Activated CD4-positive, alpha-beta T cell treated with anti-CD3 and anti-CD28 coated beads, Interleukin-2, amount 10 ng/mL, durations not matched to agents 7 days and 5 days (primary cell): ENCODE measurements around the gene DNPH1. TPM values are rescaled to one million over a fixed set of nuclear protein-coding genes. Genes with fewer than 3 reads are reported as not detected.

Experiments used
- CTCF ChIA-PET: fragments of 350-600 bp; sonication (Branson Sonifier 250); formaldehyde crosslinking; loops from one replicate; lab custom pipeline; 2021; ENCODE audit warnings: antibody characterized with exemption; lab: Charles Lee
- POLR2A ChIA-PET: fragments of 350-600 bp; sonication (Branson Sonifier 250); formaldehyde crosslinking; loops from one replicate; lab custom pipeline; 2021; ENCODE audit warnings: antibody characterized with exemption; lab: Charles Lee
- DNase-seq: peaks from one replicate; pipeline ENCODE4 v3.0.0-alpha.2; 2020
- H3K27ac Mint-ChIP-seq: one replicate; pipeline ENCODE4 v1.8.0; 2021; ENCODE audit warnings: mild to moderate bottlenecking, moderate library complexity, mixed read lengths
- H3K27me3 Mint-ChIP-seq: one replicate; pipeline ENCODE4 v1.8.0; 2021; ENCODE audit warnings: mixed read lengths
- H3K36me3 Mint-ChIP-seq: one replicate; pipeline ENCODE4 v1.8.0; 2021; ENCODE audit warnings: low read depth, mixed read lengths
- H3K4me1 Mint-ChIP-seq: one replicate; pipeline ENCODE4 v1.8.0; 2021; ENCODE audit warnings: mixed read lengths
- H3K4me3 Mint-ChIP-seq: one replicate; pipeline ENCODE4 v1.8.0; 2021; ENCODE audit warnings: mild to moderate bottlenecking, moderate library complexity, mixed read lengths
- H3K9me3 Mint-ChIP-seq: one replicate; pipeline ENCODE4 v1.8.0; 2021; ENCODE audit warnings: mixed read lengths
- total RNA-seq, 2 experiments: library from RNA; stranded (reverse); gene quantifications; one replicate each; pipeline ENCODE4 v1.2.3, GENCODE V29; 2021

Gene DNPH1
- total RNA-seq, 2 experiments from 2014 or later: 36.7 to 48.6 TPM

GRCh38 chr6:43215066-43215465 lies 14.2 kb downstream of the DNPH1 start:
- no peak overlapping the region for H3K27ac Mint-ChIP-seq
- no peaks in the 10 kb centered on the region for H3K27me3 Mint-ChIP-seq
- H3K36me3 Mint-ChIP-seq: peaks cover 18% of the 10 kb centered on the region
- no peak overlapping the region for H3K4me3 Mint-ChIP-seq
- ChIA-PET POLR2A (no interaction called here), CTCF (interaction anchor here (1.1 kb wide), 1 partner anchor 94 kb away, joined by 4 read pairs; the partner anchor contains the start of gene CRIP3)
- DNase-seq: no peak
- H3K9me3 Mint-ChIP-seq: no peaks in the 10 kb centered on the region
- no peaks in the 10 kb centered on the region for H3K4me1 Mint-ChIP-seq

- ChIA-PET CTCF (interaction anchor here (0.5 to 2.1 kb wide), 2 partner anchors 16 to 36 kb away, joined by 4 to 7 read pairs; partner anchors contain the start of gene DNPH1), POLR2A (no interaction called here)
- no peak overlapping the region for H3K4me3 Mint-ChIP-seq
- H3K36me3 Mint-ChIP-seq: peaks cover 22% of the 10 kb centered on the region
- H3K4me1 Mint-ChIP-seq: no peaks in the 10 kb centered on the region
- H3K9me3 Mint-ChIP-seq: no peaks in the 10 kb centered on the region
- no peak overlapping the region for H3K27ac Mint-ChIP-seq
- no peak for DNase-seq
- H3K27me3 Mint-ChIP-seq: no peaks in the 10 kb centered on the region
Observed at GRCh38 chr6:43213431-43213830, 15.8 kb downstream of the DNPH1 start.

- no peak for DNase-seq
- POLR2A ChIA-PET: no interaction called here
- H3K27ac Mint-ChIP-seq: no peak overlapping the region
- CTCF ChIA-PET: interaction anchor here (1.2 to 2.1 kb wide), 2 partner anchors 10 to 17 kb away, joined by 3 to 7 read pairs; partner anchors contain the start of gene DNPH1
- no peaks in the 10 kb centered on the region for H3K27me3 Mint-ChIP-seq
- H3K9me3 Mint-ChIP-seq: no peaks in the 10 kb centered on the region
- peaks cover 22% of the 10 kb centered on the region for H3K36me3 Mint-ChIP-seq
- H3K4me1 Mint-ChIP-seq: no peaks in the 10 kb centered on the region
- no peak overlapping the region for H3K4me3 Mint-ChIP-seq
Observed at GRCh38 chr6:43211955-43212354, 17.3 kb downstream of the DNPH1 start.

- Mint-ChIP-seq H3K4me1 (no peaks in the 10 kb centered on the region), H3K27ac (no peak overlapping the region), H3K4me3 (no peak overlapping the region), H3K9me3 (no peaks in the 10 kb centered on the region), H3K27me3 (no peaks in the 10 kb centered on the region), H3K36me3 (peaks cover 24% of the 10 kb centered on the region)
- ChIA-PET CTCF (no interaction called here), POLR2A (no interaction called here)
- DNase-seq: no peak
Observed at GRCh38 chr6:43207286-43207685, 22.0 kb downstream of the DNPH1 start.

GRCh38 chr6:43205849-43206248 lies 23.4 kb downstream of the DNPH1 start:
- Mint-ChIP-seq H3K36me3 (peaks cover 22% of the 10 kb centered on the region), H3K4me3 (no peak overlapping the region), H3K27ac (no peak overlapping the region), H3K9me3 (no peaks in the 10 kb centered on the region), H3K4me1 (no peaks in the 10 kb centered on the region), H3K27me3 (no peaks in the 10 kb centered on the region)
- ChIA-PET POLR2A (no interaction called here), CTCF (interaction anchor here (1.2 kb wide), 1 partner anchor 13 kb away, joined by 3 read pairs; no protein-coding TSS in a partner anchor)
- no peak for DNase-seq

GRCh38 chr6:43204271-43205105 lies 24.8 kb downstream of the DNPH1 start:
- no peaks in the 10 kb centered on the region for H3K27me3 Mint-ChIP-seq
- H3K27ac Mint-ChIP-seq: no peak overlapping the region
- ChIA-PET CTCF (interaction anchor here (0.9 to 1.2 kb wide), 2 partner anchors 12 to 25 kb away, joined by 3 read pairs; partner anchors contain the start of gene DNPH1), POLR2A (no interaction called here)
- peaks cover 24% of the 10 kb centered on the region for H3K36me3 Mint-ChIP-seq
- peaks cover 2% of the 10 kb centered on the region for H3K4me1 Mint-ChIP-seq
- H3K9me3 Mint-ChIP-seq: no peaks in the 10 kb centered on the region
- no peak overlapping the region for H3K4me3 Mint-ChIP-seq
- no peak for DNase-seq

GRCh38 chr6:43203718-43204095 lies 25.6 kb downstream of the DNPH1 start:
- DNase-seq: no peak
- CTCF ChIA-PET: interaction anchor here (1.5 kb wide), 1 partner anchor 21 kb away, joined by 5 read pairs; the partner anchor contains the start of gene CUL9
- no peak overlapping the region for H3K4me3 Mint-ChIP-seq
- peaks cover 2% of the 10 kb centered on the region for H3K4me1 Mint-ChIP-seq
- H3K27me3 Mint-ChIP-seq: no peaks in the 10 kb centered on the region
- no peak overlapping the region for H3K27ac Mint-ChIP-seq
- H3K9me3 Mint-ChIP-seq: no peaks in the 10 kb centered on the region
- H3K36me3 Mint-ChIP-seq: peaks cover 21% of the 10 kb centered on the region
- POLR2A ChIA-PET: no interaction called here

- no peak for DNase-seq
Observed at GRCh38 chr6:43203029-43203717, 26.1 kb downstream of the DNPH1 start.

GRCh38 chr6:43202451-43202850 lies 26.8 kb downstream of the DNPH1 start:
- H3K27ac Mint-ChIP-seq: no peak overlapping the region
- no peaks in the 10 kb centered on the region for H3K27me3 Mint-ChIP-seq
- no peak overlapping the region for H3K4me3 Mint-ChIP-seq
- peaks cover 23% of the 10 kb centered on the region for H3K36me3 Mint-ChIP-seq
- H3K4me1 Mint-ChIP-seq: peaks cover 2% of the 10 kb centered on the region
- ChIA-PET CTCF (interaction anchor here (1.1 to 1.5 kb wide), 3 partner anchors 10 to 22 kb away, joined by 3 to 5 read pairs (median 4); partner anchors contain the start of gene CUL9), POLR2A (interaction anchor here (0.7 kb wide), 1 partner anchor 140 kb away, joined by 3 read pairs; no protein-coding TSS in a partner anchor)
- no peak for DNase-seq
- H3K9me3 Mint-ChIP-seq: no peaks in the 10 kb centered on the region

More at GRCh38 chr6:43203029-43203717, 26.1 kb downstream of the DNPH1 start:
- CTCF ChIA-PET: interaction anchor here (1.5 kb wide), 1 partner anchor 21 kb away, joined by 5 read pairs; the partner anchor contains the start of gene CUL9
- H3K9me3 Mint-ChIP-seq: no peaks in the 10 kb centered on the region
- H3K4me3 Mint-ChIP-seq: no peak overlapping the region
- H3K27ac Mint-ChIP-seq: no peak overlapping the region
- H3K36me3 Mint-ChIP-seq: peaks cover 21% of the 10 kb centered on the region
- no peaks in the 10 kb centered on the region for H3K27me3 Mint-ChIP-seq
- peaks cover 2% of the 10 kb centered on the region for H3K4me1 Mint-ChIP-seq
- POLR2A ChIA-PET: interaction anchor here (0.7 kb wide), 1 partner anchor 139 kb away, joined by 3 read pairs; no protein-coding TSS in a partner anchor

GRCh38 chr6:43200541-43200940 lies 28.7 kb downstream of the DNPH1 start:
- Mint-ChIP-seq H3K4me1 (peaks cover 2% of the 10 kb centered on the region), H3K4me3 (no peak overlapping the region), H3K36me3 (peaks cover 29% of the 10 kb centered on the region), H3K27ac (no peak overlapping the region), H3K27me3 (no peaks in the 10 kb centered on the region), H3K9me3 (no peaks in the 10 kb centered on the region)
- POLR2A ChIA-PET: no interaction called here
- no peak for DNase-seq
- CTCF ChIA-PET: interaction anchor here (0.7 to 2.5 kb wide), 3 partner anchors 16 to 57 kb away, joined by 3 to 10 read pairs (median 3); partner anchors contain the start of gene DNPH1

- CTCF ChIA-PET: interaction anchor here (1.1 to 2.5 kb wide), 2 partner anchors 9 to 29 kb away, joined by 3 to 10 read pairs; partner anchors contain the start of gene DNPH1
- Mint-ChIP-seq H3K4me3 (no peak overlapping the region), H3K36me3 (peaks cover 30% of the 10 kb centered on the region), H3K9me3 (no peaks in the 10 kb centered on the region), H3K27me3 (no peaks in the 10 kb centered on the region), H3K4me1 (peaks cover 2% of the 10 kb centered on the region), H3K27ac (no peak overlapping the region)
- POLR2A ChIA-PET: no interaction called here
- no peak for DNase-seq
Observed at GRCh38 chr6:43199912-43200311, 29.4 kb downstream of the DNPH1 start.

- Mint-ChIP-seq H3K27me3 (no peaks in the 10 kb centered on the region), H3K27ac (no peak overlapping the region), H3K4me1 (peaks cover 2% of the 10 kb centered on the region), H3K9me3 (no peaks in the 10 kb centered on the region), H3K36me3 (peaks cover 35% of the 10 kb centered on the region), H3K4me3 (no peak overlapping the region)
- ChIA-PET POLR2A (no interaction called here), CTCF (interaction anchor here (0.6 kb wide), 1 partner anchor 243 kb away, joined by 3 read pairs; no protein-coding TSS in a partner anchor)
- DNase-seq: no peak
Observed at GRCh38 chr6:43196337-43196736, 32.9 kb downstream of the DNPH1 start.
